Keratinocyte (primary cell): ENCODE measurements around the gene NFATC2. TPM values are rescaled to one million over a fixed set of nuclear protein-coding genes. Genes with fewer than 3 reads are reported as not detected.

Experiments used
- DNase-seq: peaks from one replicate; pipeline ENCODE4 v3.0.0-alpha.2; 2011; ENCODE audit warnings: low read depth, missing footprints, low spot score
- FAIRE-seq: peaks from 2 replicates; lab custom pipeline; 2011; peaks lifted over from hg19 to GRCh38; lab: Jason Lieb, UNC
- H2AFZ ChIP-seq: 2 replicates; pipeline ENCODE4 v1.6.0; 2012; ENCODE audit warnings: low read length, control low read depth, inconsistent platforms; ENCODE audit not compliant: control insufficient read depth
- H3K27ac ChIP-seq: 2 replicates; pipeline ENCODE4 v1.5.1; 2011; ENCODE audit warnings: low read length; ENCODE audit not compliant: control insufficient read depth, insufficient read depth
- H3K27me3 ChIP-seq: 3 replicates; pipeline ENCODE4 v1.6.0; 2011; ENCODE audit warnings: low read length; ENCODE audit not compliant: control insufficient read depth, insufficient read depth; ENCODE audit errors: extremely low read depth
- H3K36me3 ChIP-seq, 2 experiments: 2 replicates in 1 of 2; 3 replicates in 1 of 2; pipeline ENCODE4 v1.5.1; 2011; ENCODE audit warnings: low read length in 2 of 2, mild to moderate bottlenecking in 1 of 2; ENCODE audit not compliant: control insufficient read depth in 2 of 2, insufficient read depth in 2 of 2; ENCODE audit errors: extremely low read depth in 1 of 2
- H3K4me1 ChIP-seq: 3 replicates; pipeline ENCODE4 v1.5.1; 2011; ENCODE audit warnings: low read length; ENCODE audit not compliant: control insufficient read depth, insufficient read depth; ENCODE audit errors: extremely low read depth
- H3K4me2 ChIP-seq: 3 replicates; pipeline ENCODE4 v1.6.0; 2011; ENCODE audit warnings: low read depth, low read length; ENCODE audit not compliant: control insufficient read depth, insufficient read depth; ENCODE audit errors: extremely low read depth
- H3K4me3 ChIP-seq, 3 experiments: fragments of 200-600 bp in 1 of 3; sonication (generic) in 1 of 3; 2 replicates in 2 of 3; 3 replicates in 1 of 3; pipeline ENCODE4 v1.5.1; 2011 to 2016; ENCODE audit warnings: low read length in 3 of 3, mild to moderate bottlenecking in 3 of 3, control low read depth in 2 of 3, inconsistent platforms in 1 of 3, low read depth in 1 of 3, mixed read lengths in 1 of 3, mixed run types in 1 of 3, moderate library complexity in 1 of 3; ENCODE audit not compliant: control insufficient read depth in 2 of 3, insufficient read depth in 2 of 3; ENCODE audit errors: extremely low read depth in 1 of 3
- H3K79me2 ChIP-seq: 2 replicates; pipeline ENCODE4 v1.6.0; 2012; ENCODE audit warnings: low read length; ENCODE audit not compliant: control insufficient read depth, insufficient read depth
- H3K9ac ChIP-seq: 3 replicates; pipeline ENCODE4 v1.6.0; 2011; ENCODE audit warnings: low read length; ENCODE audit not compliant: control insufficient read depth, insufficient read depth; ENCODE audit errors: extremely low read depth
- H3K9me1 ChIP-seq: 3 replicates; pipeline ENCODE4 v1.6.0; 2011; ENCODE audit warnings: low read length; ENCODE audit not compliant: control insufficient read depth, insufficient read depth; ENCODE audit errors: extremely low read depth
- H3K9me3 ChIP-seq: 2 replicates; pipeline ENCODE4 v1.5.1; 2012; ENCODE audit warnings: low read depth, low read length; ENCODE audit not compliant: control insufficient read depth
- H4K20me1 ChIP-seq: 3 replicates; pipeline ENCODE4 v1.6.0; 2011; ENCODE audit warnings: low read length; ENCODE audit not compliant: control insufficient read depth, insufficient read depth; ENCODE audit errors: extremely low read depth
- CTCF ChIP-seq, 3 experiments: IDR thresholded peaks in 1 of 3; conservative IDR thresholded peaks in 1 of 3; optimal IDR thresholded peaks in 1 of 3; 2 replicates in 2 of 3; 3 replicates in 1 of 3; pipeline versions ENCODE3 to v1.5.1; 2011; ENCODE audit warnings: low read length in 3 of 3, mild to moderate bottlenecking in 3 of 3, moderate library complexity in 2 of 3, control low read depth in 1 of 3, inconsistent platforms in 1 of 3; ENCODE audit not compliant: insufficient read depth in 2 of 3; ENCODE audit errors: extremely low read depth in 1 of 3
- EZH2 ChIP-seq: IDR thresholded peaks from one replicate; pipeline ENCODE4 v1.6.1; 2012; ENCODE audit warnings: inconsistent platforms, mild to moderate bottlenecking, low read length, moderate library complexity
- dilution Hi-C: fragments of 300-500 bp; cut with MboI; formaldehyde crosslinking; loops from one replicate; pipeline ENCODE4 v1.7.0; 2020; ENCODE audit warnings: low sequenced_read_pairs; ENCODE audit not compliant: extremely low pct_ligation_motif_present
- polyA plus RNA-seq, 5 experiments: library from polyadenylated mRNA; depleted of rRNA in 3 of 5; stranded (reverse) in 3 of 5; stranded (forward) in 1 of 5; unstranded in 1 of 5; fragments of >200 nt; gene quantifications; 1 replicate in 1 of 5; 2 replicates in 3 of 5; 3 replicates in 1 of 5; pipeline versions ENCODE4 v1.2.1 to v1.2.3, GENCODE V29; 2011 to 2012; ENCODE audit warnings: missing spikeins in 2 of 5, low read depth in 1 of 5, low replicate concordance in 1 of 5

NFATC2 gene
- polyA plus RNA-seq, 1 donor (not counting 4 experiments of a cell fraction or from before 2014, with no cell fraction given) = 0.05 TPM

GRCh38 chr20:51467956-51468626 is 74.4 kb downstream of the NFATC2 start:
- no peaks in the 10 kb centered on the region for H3K9me1 ChIP-seq
- dilution Hi-C loops = no loop called here

GRCh38 chr20:51463998-51464397 is 78.5 kb downstream of the NFATC2 start:
- no peaks in the 10 kb centered on the region for H3K9me1 ChIP-seq
- no peaks in the 10 kb centered on the region for H3K9me3 ChIP-seq
- FAIRE-seq (no peak), DNase-seq (no peak)
- no peaks in the 10 kb centered on the region for H4K20me1 ChIP-seq
- H3K4me1 ChIP-seq = no peaks in the 10 kb centered on the region
- no peaks in the 10 kb centered on the region for H3K36me3 ChIP-seq
- H3K27ac ChIP-seq = no peak overlapping the region
- H3K4me3 ChIP-seq = no peak overlapping the region
- H3K79me2 ChIP-seq = no peaks in the 10 kb centered on the region
- TF ChIP-seq EZH2 = no peak
- TF ChIP-seq CTCF (optimal IDR thresholded peaks at IDR 0.05 in 1 of 3, IDR thresholded peaks at IDR 0.05 in 1 of 3, conservative IDR thresholded peaks at IDR 0.05 in 1 of 3; ENCODE audit: extremely low read depth in 1 of 3, insufficient read depth in 2 of 3, low read length in 3 of 3) = no peak
- H3K4me2 ChIP-seq = no peak overlapping the region
- H3K9ac ChIP-seq = no peak overlapping the region
- dilution Hi-C loops = no loop called here
- no peak overlapping the region for H2AFZ ChIP-seq
- H3K27me3 ChIP-seq = peaks cover 7% of the 10 kb centered on the region

More at GRCh38 chr20:51467956-51468626, 74.4 kb downstream of the NFATC2 start:
- FAIRE-seq = no peak
- Histone ChIP-seq H3K27ac (no peak overlapping the region), H3K79me2 (no peaks in the 10 kb centered on the region), H3K27me3 (peaks cover 23% of the 10 kb centered on the region), H3K4me2 (no peak overlapping the region), H3K36me3 (no peaks in the 10 kb centered on the region), H3K9ac (no peak overlapping the region), H2AFZ (no peak overlapping the region), H3K4me1 (no peaks in the 10 kb centered on the region), H3K9me3 (no peaks in the 10 kb centered on the region), H3K4me3 (no peak overlapping the region), H4K20me1 (no peaks in the 10 kb centered on the region)
- no peak for TF ChIP-seq EZH2
- TF ChIP-seq CTCF (optimal IDR thresholded peaks at IDR 0.05 in 1 of 3, IDR thresholded peaks at IDR 0.05 in 1 of 3, conservative IDR thresholded peaks at IDR 0.05 in 1 of 3; ENCODE audit: extremely low read depth in 1 of 3, insufficient read depth in 2 of 3, low read length in 3 of 3) = no peak
- no peak for DNase-seq
